HepG2 (cell line): ENCODE data around the gene C2orf81. TPM values are rescaled to one million over a fixed set of nuclear protein-coding genes. Genes with fewer than 3 reads are reported as not detected.

Experiments used
- ETV5 ChIP-seq: IDR thresholded peaks from 2 replicates; pipeline ENCODE4 v1.6.1; 2018; ENCODE audit warnings: missing biosample characterization, missing genetic modification reagents, inconsistent platforms, borderline replicate concordance
- GLI4 ChIP-seq: sonication (generic); formaldehyde crosslinking; IDR thresholded peaks from 2 replicates; pipeline ENCODE4 v1.5.1; 2020; ENCODE audit warnings: missing genetic modification reagents, mild to moderate bottlenecking, moderate library complexity, borderline replicate concordance
- KDM2A ChIP-seq: sonication (generic); formaldehyde crosslinking; IDR thresholded peaks from 2 replicates; pipeline ENCODE4 v1.4.0; 2020; ENCODE audit warnings: low read depth, missing genetic modification reagents, borderline replicate concordance
- MBD4 ChIP-seq: IDR thresholded peaks from 2 replicates; pipeline ENCODE4 v1.6.1; 2012; ENCODE audit warnings: low read length, inconsistent platforms, borderline replicate concordance
- NFYC ChIP-seq: IDR thresholded peaks from 2 replicates; pipeline ENCODE4 v1.6.1; 2016; ENCODE audit warnings: missing genetic modification reagents, missing compliant biosample characterization
- PHF8 ChIP-seq: sonication (generic); formaldehyde crosslinking; IDR thresholded peaks from 2 replicates; pipeline ENCODE4 v1.5.0; 2020; ENCODE audit warnings: missing genetic modification reagents
- REST ChIP-seq, 2 experiments: IDR thresholded peaks; 2 replicates each; pipeline ENCODE4 v1.6.1; 2011 to 2012; ENCODE audit warnings: low read length in 2 of 2, borderline replicate concordance in 1 of 2, low read depth in 1 of 2, mild to moderate bottlenecking in 1 of 2, moderate library complexity in 1 of 2
- RORA ChIP-seq: sonication (generic); formaldehyde crosslinking; IDR thresholded peaks from 2 replicates; pipeline ENCODE4 v1.5.0; 2020; ENCODE audit warnings: mild to moderate bottlenecking, missing genetic modification reagents, moderate library complexity
- SMAD3 ChIP-seq: sonication (generic); formaldehyde crosslinking; IDR thresholded peaks from 2 replicates; pipeline ENCODE4 v1.4.0; 2020; ENCODE audit warnings: missing genetic modification reagents
- THAP9 ChIP-seq: sonication (generic); formaldehyde crosslinking; IDR thresholded peaks from 2 replicates; pipeline ENCODE4; 2020; ENCODE audit warnings: missing genetic modification reagents, mild to moderate bottlenecking, borderline replicate concordance
- TRIM24 ChIP-seq: sonication (generic); formaldehyde crosslinking; IDR thresholded peaks from 2 replicates; pipeline ENCODE4 v1.8.0; 2022; ENCODE audit warnings: mild to moderate bottlenecking, missing genetic modification reagents
- TSC22D2 ChIP-seq: sonication (generic); formaldehyde crosslinking; IDR thresholded peaks from 2 replicates; pipeline ENCODE4 v1.5.1; 2020; ENCODE audit warnings: missing genetic modification reagents, mild to moderate bottlenecking, borderline replicate concordance
- ZBTB26 ChIP-seq: IDR thresholded peaks from 2 replicates; pipeline ENCODE4 v1.6.1; 2016; ENCODE audit warnings: missing compliant biosample characterization, missing genetic modification reagents, borderline replicate concordance
- ZBTB3 ChIP-seq: sonication (generic); formaldehyde crosslinking; IDR thresholded peaks from 2 replicates; pipeline ENCODE4 v1.4.0; 2020; ENCODE audit warnings: low read depth, mild to moderate bottlenecking, moderate library complexity, missing genetic modification reagents, borderline replicate concordance
- ZBTB34 ChIP-seq: sonication (generic); formaldehyde crosslinking; IDR thresholded peaks from 2 replicates; pipeline ENCODE4 v1.8.0; 2022; ENCODE audit warnings: mild to moderate bottlenecking, missing genetic modification reagents
- ZNF513 ChIP-seq: sonication (generic); formaldehyde crosslinking; conservative IDR thresholded peaks from 2 replicates; pipeline ENCODE4 v1.5.0; 2020; ENCODE audit warnings: missing genetic modification reagents
- ZNF552 ChIP-seq: sonication (generic); formaldehyde crosslinking; IDR thresholded peaks from 2 replicates; pipeline ENCODE4 v1.9.0; 2022; ENCODE audit warnings: missing genetic modification reagents, mild to moderate bottlenecking, borderline replicate concordance
- polyA plus RNA-seq, 8 experiments: library from polyadenylated mRNA; depleted of rRNA in 3 of 8; stranded (reverse) in 7 of 8; unstranded in 1 of 8; fragments of >200 nt; fragmentation: Illumina TruSeq in 4 of 8; extraction: Trizol in 4 of 8; gene quantifications; 2 replicates each; pipeline versions ENCODE4 v1.2.1 to v1.2.3, GENCODE V29; 2011 to 2016; ENCODE audit warnings: low read depth in 4 of 8, missing spikeins in 1 of 8, mixed read lengths in 1 of 8; ENCODE audit not compliant: insufficient read depth in 1 of 8
- total RNA-seq, 5 experiments: library from RNA; depleted of rRNA; stranded (reverse); fragments of >200 nt; fragmentation: Illumina TruSeq; extraction: Trizol; gene quantifications; 2 replicates each; pipeline ENCODE4 v1.2.3, GENCODE V29; 2016; ENCODE audit warnings: low read depth in 1 of 5

Gene C2orf81
- total and polyA plus RNA-seq, 2 of the 13 experiments (the other 11 are each of a cell fraction or from before 2014, with no cell fraction given): 0.15 to 0.17 TPM

- TF ChIP-seq REST (IDR thresholded peaks at IDR 0.05; ENCODE audit: borderline replicate concordance in 1 of 2, low read depth in 1 of 2, low read length in 2 of 2): peak in 1 of 2 experiments; percentile 48; a peak in 1 of 4 replicates
- TF ChIP-seq GLI4 (CRISPR knock-in tag): peak; percentile 71; the same call in 1 of the 2 replicates
- peak; percentile 89 for TF ChIP-seq ZNF552 (CRISPR knock-in tag)
- TF ChIP-seq SMAD3 (CRISPR knock-in tag): peak; percentile 87; the same call in 1 of the 2 replicates
- no peak for TF ChIP-seq ZBTB26 (CRISPR knock-in tag)
- no peak for TF ChIP-seq ZNF513 (CRISPR knock-in tag)
- no peak; the same call in 1 of the 2 replicates for TF ChIP-seq ZBTB34 (CRISPR knock-in tag)
- TF ChIP-seq THAP9 (CRISPR knock-in tag): peak; percentile 79; the same call in 1 of the 2 replicates
- TF ChIP-seq ETV5: peak; percentile 87; the same call in 1 of the 2 replicates
- TF ChIP-seq NFYC (CRISPR knock-in tag): peak; percentile 38; the same call in 1 of the 2 replicates
- TF ChIP-seq TSC22D2 (CRISPR knock-in tag): no peak
- TF ChIP-seq PHF8: peak; percentile 94
- TF ChIP-seq RORA: no peak
- TF ChIP-seq MBD4: no peak
- TF ChIP-seq TRIM24 (CRISPR knock-in tag): no peak
- peak; percentile 92 for TF ChIP-seq KDM2A (CRISPR knock-in tag)
- TF ChIP-seq ZBTB3 (CRISPR knock-in tag): peak; percentile 69
These were observed 19.2 kb upstream of the C2orf81 start (continued) for GRCh38 chr2:74440378-74441169.
